RWPE2 (cell line): ENCODE data around the gene IPCEF1.

Experiments used
- ATAC-seq: fragments of 200-7000 bp; cut with Tn5 transposase; 3 replicates; pipeline ENCODE4 v1.9.1; 2021; ENCODE audit warnings: low read depth
- DNase-seq: peaks from one replicate; pipeline ENCODE4 v3.0.0-alpha.2; 2020; ENCODE audit warnings: low spot score
- H3K27ac ChIP-seq: fragments of 450-650 bp; 2 replicates; pipeline ENCODE4 v1.5.1; 2017; ENCODE audit warnings: mild to moderate bottlenecking; ENCODE audit not compliant: poor library complexity, severe bottlenecking
- H3K27me3 ChIP-seq: fragments of 250-450 bp; sonication (Bioruptor Pico); 2 replicates; pipeline ENCODE4 v1.5.1; 2021; ENCODE audit warnings: mild to moderate bottlenecking, moderate library complexity; ENCODE audit not compliant: insufficient read depth, poor library complexity, severe bottlenecking
- H3K36me3 ChIP-seq: fragments of 250-450 bp; sonication (Bioruptor Pico); 2 replicates; pipeline ENCODE4 v1.5.1; 2020; ENCODE audit warnings: low read depth, mild to moderate bottlenecking, moderate library complexity
- H3K4me1 ChIP-seq: fragments of 250-450 bp; sonication (Bioruptor Pico); 2 replicates; pipeline ENCODE4 v1.5.1; 2021; ENCODE audit warnings: mild to moderate bottlenecking, moderate library complexity; ENCODE audit not compliant: insufficient read depth, poor library complexity, severe bottlenecking
- H3K4me3 ChIP-seq: fragments of 250-450 bp; sonication (Bioruptor Pico); 2 replicates; pipeline ENCODE4 v1.5.1; 2021; ENCODE audit warnings: mild to moderate bottlenecking, moderate library complexity; ENCODE audit not compliant: severe bottlenecking
- H3K9me3 ChIP-seq: fragments of 250-450 bp; sonication (Bioruptor Pico); 2 replicates; pipeline ENCODE4 v1.5.1; 2021; ENCODE audit warnings: mild to moderate bottlenecking, moderate library complexity; ENCODE audit not compliant: severe bottlenecking
- CTCF ChIP-seq: fragments of 450-650 bp; IDR thresholded peaks from one replicate; pipeline ENCODE4 v1.5.1; 2017; ENCODE audit warnings: mild to moderate bottlenecking, moderate library complexity; ENCODE audit not compliant: poor library complexity, severe bottlenecking

Gene IPCEF1

GRCh38 chr6:154232013-154232910, 124.3 kb downstream of the IPCEF1 start:
- H3K9me3 ChIP-seq, result no peaks in the 10 kb centered on the region
- H3K27ac ChIP-seq, result no peak overlapping the region
- DNase-seq, result no peak
- H3K4me3 ChIP-seq, result no peak overlapping the region
- no peaks in the 10 kb centered on the region for H3K27me3 ChIP-seq
- ATAC-seq, result peak; percentile 60; the same call in 2 of the 3 replicates
- no peaks in the 10 kb centered on the region for H3K36me3 ChIP-seq
- no peaks in the 10 kb centered on the region for H3K4me1 ChIP-seq
- no peak for TF ChIP-seq CTCF

- Histone ChIP-seq H3K27me3 (no peaks in the 10 kb centered on the region), H3K27ac (no peak overlapping the region), H3K9me3 (no peaks in the 10 kb centered on the region), H3K4me1 (no peaks in the 10 kb centered on the region), H3K4me3 (no peak overlapping the region), H3K36me3 (no peaks in the 10 kb centered on the region)
- no peak for TF ChIP-seq CTCF
- no peak for DNase-seq
- no peak for ATAC-seq
Measured at GRCh38 chr6:154230910-154231595, 125.5 kb downstream of the IPCEF1 start.

GRCh38 chr6:154230393-154230792, 126.2 kb downstream of the IPCEF1 start:
- H3K27ac ChIP-seq, result no peak overlapping the region
- no peaks in the 10 kb centered on the region for H3K27me3 ChIP-seq
- no peak for ATAC-seq
- H3K36me3 ChIP-seq, result no peaks in the 10 kb centered on the region
- H3K9me3 ChIP-seq, result no peaks in the 10 kb centered on the region
- no peaks in the 10 kb centered on the region for H3K4me1 ChIP-seq
- no peak for TF ChIP-seq CTCF
- H3K4me3 ChIP-seq, result no peak overlapping the region
- DNase-seq, result no peak

- Histone ChIP-seq H3K27ac (no peak overlapping the region), H3K4me1 (no peaks in the 10 kb centered on the region), H3K4me3 (no peak overlapping the region), H3K36me3 (no peaks in the 10 kb centered on the region), H3K27me3 (no peaks in the 10 kb centered on the region), H3K9me3 (no peaks in the 10 kb centered on the region)
- TF ChIP-seq CTCF, result no peak
- DNase-seq, result no peak
- ATAC-seq, result no peak
Measured at GRCh38 chr6:154229786-154230185, 126.8 kb downstream of the IPCEF1 start.

- Histone ChIP-seq H3K9me3 (no peaks in the 10 kb centered on the region), H3K27ac (no peak overlapping the region), H3K4me3 (no peak overlapping the region), H3K4me1 (no peaks in the 10 kb centered on the region), H3K27me3 (no peaks in the 10 kb centered on the region), H3K36me3 (no peaks in the 10 kb centered on the region)
- DNase-seq, result no peak
- no peak for ATAC-seq
- no peak for TF ChIP-seq CTCF
Measured at GRCh38 chr6:154228521-154228905, 128.1 kb downstream of the IPCEF1 start.
